Stomach (tissue), 4 donors: ENCODE measurements around the gene CD52.

Experiments
- POLR2A ChIP-seq, 4 donors: fragments of 450-650 bp; IDR thresholded peaks; one replicate each; pipeline ENCODE4 v1.6.1; 2016; ENCODE audit warnings: antibody characterized with exemption in 4 of 4, control low read depth in 2 of 4, mild to moderate bottlenecking in 1 of 4, moderate library complexity in 1 of 4
- POLR2AphosphoS5 ChIP-seq, 3 donors: sonication (generic); formaldehyde crosslinking; IDR thresholded peaks; one replicate each; pipeline ENCODE4 v1.6.1; 2016; ENCODE audit warnings: antibody characterized with exemption in 3 of 3
- TF ChIP-seq, protein P1 (sequence below), 7 experiments: fragments of 450-650 bp in 4 of 7; fragments of 200-600 bp in 3 of 7; sonication (generic) in 3 of 7; IDR thresholded peaks; one replicate each; pipeline ENCODE4 v1.5.1; 2016 to 2019; ENCODE audit warnings: antibody characterized with exemption in 7 of 7, control low read depth in 2 of 7, mild to moderate bottlenecking in 1 of 7

DNA sequence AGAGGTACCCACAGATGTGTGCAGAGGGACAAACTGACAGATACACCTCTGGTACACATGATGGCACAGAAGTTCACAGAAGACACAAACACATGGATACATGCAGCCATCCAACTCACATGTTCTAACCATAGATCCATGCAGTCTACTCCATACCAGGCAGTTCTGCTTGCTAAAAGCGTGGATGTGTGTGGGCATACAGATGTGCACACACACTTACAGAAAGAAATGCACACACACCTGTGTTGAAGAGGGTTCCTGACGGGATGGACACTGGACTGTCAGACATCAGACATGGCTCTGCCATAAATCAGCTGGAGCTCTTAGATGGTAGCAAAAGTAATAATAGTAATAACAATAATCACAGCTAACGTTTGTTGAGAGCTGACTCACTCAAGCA is 6.8 kb downstream of the CD52 start:
- TF ChIP-seq, protein P1, sequence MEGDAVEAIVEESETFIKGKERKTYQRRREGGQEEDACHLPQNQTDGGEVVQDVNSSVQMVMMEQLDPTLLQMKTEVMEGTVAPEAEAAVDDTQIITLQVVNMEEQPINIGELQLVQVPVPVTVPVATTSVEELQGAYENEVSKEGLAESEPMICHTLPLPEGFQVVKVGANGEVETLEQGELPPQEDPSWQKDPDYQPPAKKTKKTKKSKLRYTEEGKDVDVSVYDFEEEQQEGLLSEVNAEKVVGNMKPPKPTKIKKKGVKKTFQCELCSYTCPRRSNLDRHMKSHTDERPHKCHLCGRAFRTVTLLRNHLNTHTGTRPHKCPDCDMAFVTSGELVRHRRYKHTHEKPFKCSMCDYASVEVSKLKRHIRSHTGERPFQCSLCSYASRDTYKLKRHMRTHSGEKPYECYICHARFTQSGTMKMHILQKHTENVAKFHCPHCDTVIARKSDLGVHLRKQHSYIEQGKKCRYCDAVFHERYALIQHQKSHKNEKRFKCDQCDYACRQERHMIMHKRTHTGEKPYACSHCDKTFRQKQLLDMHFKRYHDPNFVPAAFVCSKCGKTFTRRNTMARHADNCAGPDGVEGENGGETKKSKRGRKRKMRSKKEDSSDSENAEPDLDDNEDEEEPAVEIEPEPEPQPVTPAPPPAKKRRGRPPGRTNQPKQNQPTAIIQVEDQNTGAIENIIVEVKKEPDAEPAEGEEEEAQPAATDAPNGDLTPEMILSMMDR (IDR thresholded peaks at IDR 0.05): no peak
- TF ChIP-seq POLR2A (IDR thresholded peaks at IDR 0.05) (no peak), POLR2AphosphoS5 (IDR thresholded peaks at IDR 0.05) (no peak)
